ENCODE measurements around the gene ATP2B3. TPM values are rescaled to one million over a fixed set of nuclear protein-coding genes. Genes with fewer than 3 reads are reported as not detected.

Gene ATP2B3
- total and polyA plus RNA-seq, 10 of the 15 experiments (the other 5 are each of a cell fraction or from before 2014, with no cell fraction given), result 0.01 TPM; not detected in 9

GRCh38 chrX:153533091-153533490, 15.6 kb downstream of the ATP2B3 start:
- no peaks in the 10 kb centered on the region for H3K79me2 ChIP-seq (ENCODE audit: control insufficient read depth, insufficient read depth, low read length)
- no peak overlapping the region for H3K4me2 ChIP-seq (ENCODE audit: control insufficient read depth, insufficient read depth)
- H3K27me3 ChIP-seq (replicated peaks in 1 of 2; ENCODE audit: control insufficient read depth in 2 of 2, insufficient read depth in 2 of 2, low read length in 1 of 2), result no peaks in the 10 kb centered on the region; a peak in 2 of 4 replicates
- no peaks in the 10 kb centered on the region; the same call in 1 of the 2 replicates for H4K20me1 ChIP-seq (ENCODE audit: control insufficient read depth, insufficient read depth)
- no peak overlapping the region for H2AFZ ChIP-seq (ENCODE audit: control insufficient read depth, low read depth, low read length)
- 65% methylated on average over 15 of the region's 15 CpGs for WGBS (ENCODE audit: insufficient coverage, insufficient replicate concordance, low lambda C conversion rate, missing lambda C conversion rate)
- no peaks in the 10 kb centered on the region for H3K4me1 ChIP-seq (ENCODE audit: control insufficient read depth, insufficient read depth, low read length)
- TF ChIP-seq RELA (IDR thresholded peaks at IDR 0.05; ENCODE audit: borderline replicate concordance, partially characterized antibody) (no peak), PML (IDR thresholded peaks at IDR 0.05; ENCODE audit: low read length) (no peak), CEBPZ (IDR thresholded peaks at IDR 0.05; ENCODE audit: low read depth, low read length) (no peak)
- FAIRE-seq, result no peak
- no TSS peak for BruUV-seq (replicated peaks)
- in situ Hi-C loops (cut with MboI), result loop anchor here (10.0 kb wide), 1 partner anchor 122 kb away; no protein-coding TSS in a partner anchor
- no peaks in the 10 kb centered on the region for H3K36me3 ChIP-seq (ENCODE audit: control insufficient read depth in 2 of 2, insufficient read depth in 2 of 2, low read length in 1 of 2)
- ATAC-seq, result no peak
- no peak overlapping the region for H3K27ac ChIP-seq (ENCODE audit: control insufficient read depth, insufficient read depth)
- H3K9ac ChIP-seq (ENCODE audit: control insufficient read depth, insufficient read depth, low read length), result no peak overlapping the region
- intact Hi-C loops (cut with micrococcal nuclease; ENCODE audit: unreplicated experiment), result no loop called here
- ChIA-PET CTCF (no interaction called here), SMC1A (ENCODE audit: uncharacterized antibody, unreplicated experiment) (interaction anchor here (1.2 kb wide), 1 partner anchor 13 kb away, joined by 4 read pairs; no protein-coding TSS in a partner anchor), RAD21 (ENCODE audit: unreplicated experiment) (no interaction called here), POLR2A (no interaction called here)
- no peaks in the 10 kb centered on the region for H3K9me3 ChIP-seq (replicated peaks; ENCODE audit: control insufficient read depth, insufficient read depth, low read length)
- no peak overlapping the region for H3K4me3 ChIP-seq
- no peak for DNase-seq (ENCODE audit: low read depth, low spot score)

DNA sequence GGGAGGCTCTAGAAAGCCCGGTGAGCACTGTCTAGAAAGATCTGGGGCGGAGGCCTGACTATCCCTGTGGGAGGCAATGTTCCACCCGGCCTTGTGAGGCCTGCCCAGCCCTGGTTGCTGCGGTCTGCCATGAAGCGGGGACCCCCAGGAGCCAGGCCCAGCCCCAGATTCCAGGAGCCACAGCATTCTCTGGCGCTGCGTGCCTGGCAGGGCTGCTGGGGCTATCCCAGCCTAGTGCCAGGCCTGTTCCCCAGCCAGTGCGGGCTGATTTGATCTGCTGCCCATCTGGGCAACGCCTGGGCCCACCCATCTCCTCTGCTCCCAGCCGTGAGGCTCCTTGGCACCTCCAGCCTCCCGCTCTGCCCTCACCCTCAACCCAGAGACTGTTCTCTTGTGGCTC, 19.6 kb downstream of the ATP2B3 start:
- no peak overlapping the region for H3K4me2 ChIP-seq (ENCODE audit: control insufficient read depth, insufficient read depth)
- H3K4me1 ChIP-seq (ENCODE audit: control insufficient read depth, insufficient read depth, low read length), result no peaks in the 10 kb centered on the region
- WGBS (ENCODE audit: insufficient coverage, insufficient replicate concordance, low lambda C conversion rate, missing lambda C conversion rate), result 39% methylated on average over 11 of the region's 11 CpGs
- no peak overlapping the region for H3K9ac ChIP-seq (ENCODE audit: control insufficient read depth, insufficient read depth, low read length)
- DNase-seq (ENCODE audit: low read depth, low spot score), result no peak
- H3K9me3 ChIP-seq (replicated peaks; ENCODE audit: control insufficient read depth, insufficient read depth, low read length), result no peaks in the 10 kb centered on the region
- SMC1A ChIA-PET (ENCODE audit: uncharacterized antibody, unreplicated experiment), result no interaction called here
- no peak for FAIRE-seq
- POLR2A ChIA-PET, result no interaction called here
- BruUV-seq (replicated peaks), result no TSS peak
- no peaks in the 10 kb centered on the region for H4K20me1 ChIP-seq (ENCODE audit: control insufficient read depth, insufficient read depth)
- no peaks in the 10 kb centered on the region for H3K36me3 ChIP-seq (ENCODE audit: control insufficient read depth in 2 of 2, insufficient read depth in 2 of 2, low read length in 1 of 2)
- no peaks in the 10 kb centered on the region for H3K79me2 ChIP-seq (ENCODE audit: control insufficient read depth, insufficient read depth, low read length)
- intact Hi-C loops (cut with micrococcal nuclease; ENCODE audit: unreplicated experiment) (no loop called here), in situ Hi-C loops (cut with MboI) (loop anchor here (10.0 kb wide), 1 partner anchor 118 kb away; no protein-coding TSS in a partner anchor)
- H2AFZ ChIP-seq (ENCODE audit: control insufficient read depth, low read depth, low read length), result no peak overlapping the region
- CTCF ChIA-PET, result no interaction called here
- no peak overlapping the region for H3K4me3 ChIP-seq
- H3K27ac ChIP-seq (ENCODE audit: control insufficient read depth, insufficient read depth), result no peak overlapping the region
- RAD21 ChIA-PET (ENCODE audit: unreplicated experiment), result no interaction called here
- no peak for ATAC-seq
- no peaks in the 10 kb centered on the region; a peak in 1 of 4 replicates for H3K27me3 ChIP-seq (replicated peaks in 1 of 2; ENCODE audit: control insufficient read depth in 2 of 2, insufficient read depth in 2 of 2, low read length in 1 of 2)
- no peak for TF ChIP-seq IKZF2 (IDR thresholded peaks at IDR 0.05)
- TF ChIP-seq CHD4 (IDR thresholded peaks at IDR 0.05), result no peak
- TF ChIP-seq CEBPB (IDR thresholded peaks at IDR 0.05; ENCODE audit: borderline replicate concordance in 1 of 2, low read depth in 2 of 2, low read length in 2 of 2), result no peak
- no peak for TF ChIP-seq RFX5 (IDR thresholded peaks at IDR 0.05; ENCODE audit: low read depth, low read length)

Data from GM12878 (cell line).